Left colon (tissue), 2 donors: ENCODE results near the gene STX17. TPM values are rescaled to one million over a fixed set of nuclear protein-coding genes. Genes with fewer than 3 reads are reported as not detected.
A peak's percentile ranks its signal among the peaks of the same experiment; 100 is the strongest.
"Not testable (repeated sequence)": the region's sequence is repeated elsewhere in the genome, so short reads cannot be mapped to it uniquely, and the experiment has no call there.

ENCODE experiments used
- ATAC-seq: fragments of 200-7000 bp; cut with Tn5 transposase; one replicate; pipeline ENCODE4 v1.9.1; 2020; ENCODE audit warnings: mild to moderate bottlenecking, moderate library complexity
- DNase-seq, 2 donors: peaks; one replicate each; pipeline ENCODE4 v3.0.0-alpha.2; 2020
- intact Hi-C, 2 donors: fragments of 100-400 bp; cut with DNase I in 1 of 2; cut with micrococcal nuclease in 1 of 2; formaldehyde crosslinking; loops; one replicate each; pipeline versions ENCODE4 v1.11.2 to v1.14.0; 2022; cut with DNase I, micrococcal nuclease
- long read RNA-seq: library from polyadenylated mRNA; unstranded; transcript quantifications from one replicate; pipeline ENCODE4 v2.0.0, GENCODE V29; 2021
- total RNA-seq, 2 donors: library from RNA; stranded (reverse); fragmentation: NEBNext Ultra II Directional; extraction: Animal tissue kit (Norgen Biotek cat#: 25700); gene quantifications; one replicate each; pipeline ENCODE4 v1.2.1, GENCODE V29; 2021
- donor health status: DM: no; HTN: no; CAD: no.
- donor health status: DM: yes; HTN: yes; CAD: no.

STX17 gene
- total RNA-seq: 10 to 100 TPM; 32.2 to 36.6 TPM
- long read RNA-seq, transcript STX17-201 (8 exons, 2,713 nt): major isoform, 11 of 19 reads
- long read RNA-seq, partial matches to known transcripts: 1 of 19 reads
- long read RNA-seq, other reads (novel, unspliced or antisense): 7 of 19 reads

- ATAC-seq (peak; percentile 91), DNase-seq (peak; percentile 66 to 85)
- intact Hi-C loops: no loop called here
Measured at GRCh38 chr9:99906403-99907207, at the start of gene STX17. Gene STX17, plus strand, starts transcription at chr9:99906654. Its CDS starts 8,586 bp downstream, at chr9:99915240.

GRCh38 chr9:99857576-99857975 lies 48.9 kb upstream of the STX17 start:
- intact Hi-C loops, ATAC-seq, DNase-seq: not testable (repeated sequence)

GRCh38 chr9:99858087-99858486 lies 48.4 kb upstream of the STX17 start:
- intact Hi-C loops: no loop called here
- ATAC-seq: no peak
- no peak for DNase-seq

DNA sequence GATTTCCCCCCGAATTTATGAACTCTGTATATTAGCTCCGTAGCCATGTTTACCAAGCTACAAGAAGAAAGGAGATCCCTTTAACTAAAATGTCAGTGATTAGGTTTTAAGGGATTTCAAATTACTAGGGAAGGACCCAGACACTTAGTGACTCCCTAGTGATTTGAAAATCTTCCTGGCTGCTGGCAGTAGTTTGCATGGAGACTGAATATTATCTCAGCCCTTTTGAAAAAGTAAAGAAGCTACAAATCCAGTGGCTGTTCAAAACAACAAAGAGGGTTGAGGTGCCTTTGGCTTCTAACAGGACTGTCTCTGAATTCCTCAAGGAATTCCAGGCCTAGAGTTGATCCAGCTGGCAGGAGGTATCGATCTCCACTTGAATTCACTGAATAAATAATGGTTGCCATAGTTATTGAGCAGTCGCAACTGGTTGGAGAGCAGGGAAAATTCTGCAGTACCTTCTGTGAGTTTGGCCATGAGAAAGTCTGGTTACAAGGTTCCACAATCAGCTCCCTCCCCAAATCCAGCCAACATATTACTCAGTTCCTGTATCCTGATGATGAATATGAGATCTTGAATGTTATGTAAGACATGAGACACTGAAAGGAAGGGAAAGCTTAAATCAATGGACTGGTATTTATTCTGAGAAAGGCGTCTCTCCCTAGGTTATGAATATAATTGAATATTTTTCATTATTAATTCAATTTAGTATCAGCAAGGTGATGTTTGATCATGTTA lies 47.0 kb upstream of the STX17 start:
- ATAC-seq: no peak
- DNase-seq: no peak
- intact Hi-C loops: no loop called here

DNA sequence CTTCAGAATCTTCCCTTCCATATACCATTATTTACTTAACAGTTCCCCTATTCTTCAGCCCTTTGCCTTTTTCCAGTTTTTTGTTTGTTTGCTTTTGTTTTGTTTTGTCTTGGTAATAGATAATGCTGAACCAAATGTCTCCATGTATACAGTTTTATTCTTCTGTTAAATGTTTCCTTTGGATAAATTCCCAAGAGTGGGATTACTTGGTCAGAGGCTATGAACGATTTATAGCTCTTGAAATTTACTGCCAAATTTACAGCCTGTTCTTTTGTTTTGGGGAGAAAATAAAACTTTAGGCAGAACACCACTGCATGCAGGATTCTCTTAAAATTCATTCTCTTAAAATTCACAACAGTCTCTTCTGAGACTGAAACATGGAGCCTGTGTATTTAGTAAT lies 46.2 kb upstream of the STX17 start:
- DNase-seq: no peak
- intact Hi-C loops: no loop called here
- no peak for ATAC-seq

- ATAC-seq (no peak), DNase-seq (no peak)
- intact Hi-C loops: no loop called here
Measured at GRCh38 chr9:99863955-99864354, 42.5 kb upstream of the STX17 start.

- no peak for DNase-seq
- ATAC-seq: no peak
- intact Hi-C loops: no loop called here
Measured at GRCh38 chr9:99866398-99866797, 40.1 kb upstream of the STX17 start.

- ATAC-seq (no peak), DNase-seq (no peak)
- intact Hi-C loops: no loop called here
Measured at GRCh38 chr9:99867536-99867935, 38.9 kb upstream of the STX17 start.

GRCh38 chr9:99867968-99868367 lies 38.5 kb upstream of the STX17 start:
- intact Hi-C loops: no loop called here
- DNase-seq (no peak), ATAC-seq (no peak)

- no peak for ATAC-seq
- intact Hi-C loops: no loop called here
- no peak for DNase-seq
Measured at GRCh38 chr9:99868845-99869244, 37.6 kb upstream of the STX17 start.

DNA sequence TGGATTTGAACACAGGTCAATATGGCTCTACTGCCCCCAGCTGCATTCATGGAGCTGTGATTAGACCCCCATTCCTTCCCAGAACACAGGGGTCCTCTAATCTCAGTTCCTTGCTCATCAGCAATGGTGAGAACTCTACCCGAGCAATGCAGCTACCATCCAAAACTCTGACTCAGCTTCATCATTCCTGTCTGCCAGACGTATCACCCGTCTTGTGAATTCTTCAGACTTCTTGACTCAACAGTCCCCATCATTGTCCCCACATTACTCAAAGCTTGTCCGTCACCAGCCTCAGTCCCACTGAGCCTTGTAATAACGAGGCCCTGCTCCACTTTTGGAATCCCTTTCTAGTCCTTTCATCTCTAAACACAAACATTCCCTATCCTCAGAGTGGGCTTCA lies 36.3 kb upstream of the STX17 start:
- no peak for ATAC-seq
- no peak for DNase-seq
- intact Hi-C loops: no loop called here

DNA sequence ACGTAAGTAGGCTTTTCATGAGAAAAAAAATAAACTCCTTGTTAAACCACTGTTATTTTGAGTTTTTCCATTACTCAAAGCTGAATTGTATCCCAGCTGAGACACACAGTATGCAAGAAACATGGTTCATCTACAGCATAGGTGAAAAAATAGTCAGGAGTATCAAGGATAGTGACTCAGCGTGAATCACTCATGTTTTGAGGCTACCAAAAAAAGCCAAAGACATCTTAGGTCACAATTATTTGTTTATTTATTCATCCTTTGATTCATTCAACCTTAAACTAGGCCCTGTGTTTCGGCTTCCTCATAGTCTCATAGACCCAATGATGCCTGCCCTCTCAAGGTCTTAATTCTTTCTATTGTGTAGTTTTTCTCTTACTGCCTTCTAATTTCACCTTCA lies 32.9 kb upstream of the STX17 start:
- intact Hi-C loops: no loop called here
- DNase-seq: no peak
- ATAC-seq: no peak

GRCh38 chr9:99873943-99874584 lies 32.4 kb upstream of the STX17 start:
- no peak for ATAC-seq
- DNase-seq: no peak
- intact Hi-C loops: no loop called here

DNA sequence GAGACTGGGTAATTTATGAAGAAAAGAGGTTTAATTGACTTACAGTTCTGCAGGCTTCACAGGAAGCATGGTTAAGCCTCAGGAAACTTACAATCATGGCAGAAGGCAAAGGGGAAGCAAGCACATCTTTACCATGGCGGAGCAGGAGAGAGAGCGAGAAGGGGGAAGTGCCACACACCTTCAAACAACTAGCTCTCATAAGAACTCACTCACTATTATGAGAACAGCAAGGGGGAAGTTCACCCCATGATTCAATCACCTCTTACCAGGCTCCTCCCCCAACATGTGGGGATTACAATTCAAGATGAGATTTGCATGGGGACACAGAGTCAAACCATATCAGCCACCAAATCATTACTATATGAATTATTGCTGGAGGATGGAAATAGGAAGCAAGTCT lies 30.3 kb upstream of the STX17 start:
- intact Hi-C loops: no loop called here
- no peak for ATAC-seq
- no peak for DNase-seq

DNA sequence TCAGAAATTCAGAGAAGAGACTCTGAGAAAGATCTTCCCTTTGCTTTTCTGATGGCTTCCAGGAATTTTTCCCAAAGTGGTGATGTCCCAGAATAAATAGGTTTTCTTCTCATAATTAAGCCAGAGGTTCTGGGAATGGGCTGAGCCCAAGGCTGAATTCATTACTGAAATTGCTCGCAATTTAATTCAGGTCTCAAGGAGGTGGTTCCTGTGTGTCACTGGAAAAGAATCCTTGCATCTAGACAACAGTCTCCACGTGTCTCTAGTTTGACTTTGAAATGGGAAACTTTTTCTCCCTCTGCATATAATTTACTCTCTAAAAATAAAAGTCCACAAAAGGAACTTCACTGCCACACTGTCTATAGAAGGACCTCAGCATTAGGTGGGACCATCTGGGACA lies 27.8 kb upstream of the STX17 start:
- no peak for DNase-seq
- intact Hi-C loops: no loop called here
- no peak for ATAC-seq

GRCh38 chr9:99881769-99882168 lies 24.7 kb upstream of the STX17 start:
- DNase-seq: no peak
- intact Hi-C loops: no loop called here
- no peak for ATAC-seq

GRCh38 chr9:99885747-99886146 lies 20.7 kb upstream of the STX17 start:
- no peak for ATAC-seq
- intact Hi-C loops: no loop called here

DNA sequence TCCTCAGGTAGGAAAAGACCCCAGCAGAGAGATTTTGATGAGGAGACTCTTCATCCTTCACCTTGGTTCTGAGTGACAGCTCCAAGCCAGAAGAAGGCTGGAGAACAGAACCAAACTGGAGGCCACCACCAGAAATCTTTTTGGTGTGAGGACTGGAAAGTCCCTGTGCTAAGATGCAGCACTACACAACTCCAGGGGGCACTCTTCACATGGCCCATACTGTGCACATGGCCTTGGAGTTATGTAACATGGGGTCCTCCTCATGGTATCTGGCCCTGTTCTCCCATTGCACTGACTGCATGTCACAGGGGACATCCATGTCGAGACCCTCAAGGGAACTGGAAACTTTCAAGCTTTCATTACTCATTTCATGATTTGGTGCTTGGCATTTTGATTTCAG lies 17.3 kb upstream of the STX17 start:
- no peak for ATAC-seq
- DNase-seq: no peak
- intact Hi-C loops: no loop called here

More at GRCh38 chr9:99885747-99886146, 20.7 kb upstream of the STX17 start:
- DNase-seq: no peak

GRCh38 chr9:99894826-99895225 lies 11.6 kb upstream of the STX17 start:
- intact Hi-C loops: no loop called here
- no peak for DNase-seq
- ATAC-seq: no peak

DNA sequence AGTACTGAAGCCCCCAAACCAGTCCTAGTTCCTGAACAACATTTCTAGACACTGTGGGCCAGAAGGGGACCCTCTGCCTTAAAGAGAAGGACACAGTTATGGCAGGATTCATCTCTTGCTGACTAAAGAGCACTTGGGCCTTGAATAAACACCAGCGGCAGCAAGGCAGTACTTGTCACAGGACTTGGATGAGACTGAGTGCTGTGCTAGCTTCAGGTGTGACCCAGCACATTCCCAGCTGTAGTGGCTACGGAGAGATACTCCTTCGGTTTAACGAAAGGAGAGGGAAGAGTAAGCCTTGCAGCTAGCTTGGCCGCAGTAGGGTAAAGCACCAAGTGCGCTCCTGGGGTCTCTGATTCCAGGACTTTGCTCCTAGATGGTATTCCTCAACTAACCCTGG lies 10.9 kb upstream of the STX17 start:
- intact Hi-C loops: no loop called here
- DNase-seq (no peak), ATAC-seq (no peak)
